K562 (cell line): ENCODE data around the gene TMEM260. TPM values are rescaled to one million over a fixed set of nuclear protein-coding genes. Genes with fewer than 3 reads are reported as not detected.

Source experiments
- ATAC-seq: fragments of 200-7000 bp; cut with Tn5 transposase; 3 replicates; pipeline ENCODE4 v1.9.1; 2020; ENCODE audit warnings: moderate library complexity
- BruUV-seq: library from RNA; stranded (reverse); fragments of 400-500 nt; replicated peaks from 2 replicates; lab custom pipeline; 2021; lab: Mats Ljungman, UMichigan
- CTCF ChIA-PET: fragments of 300-600 bp; formaldehyde crosslinking; extraction: SDS; loops from one replicate; lab custom pipeline; 2021; ENCODE audit warnings: low intra/inter-chr PET ratio; lab: Yijun Ruan, JAX
- POLR2A ChIA-PET: fragments of 300-600, 350-650 bp; sonication (Branson Sonifier 250); formaldehyde crosslinking; extraction: SDS; loops from one replicate; lab custom pipeline; 2021; ENCODE audit warnings: antibody characterized with exemption, inconsistent platforms; lab: Yijun Ruan, JAX
- DNase-seq, 4 experiments: peaks; one replicate each; pipeline versions ENCODE4 v3.0.0 to v3.0.0-alpha.2; 2011 to 2018; ENCODE audit warnings: low spot score in 3 of 4, mixed read lengths in 3 of 4; ENCODE audit errors: extremely low read depth in 1 of 4
- FAIRE-seq: peaks from 2 replicates; lab custom pipeline; 2011; peaks lifted over from hg19 to GRCh38; lab: Jason Lieb, UNC
- H2AFZ ChIP-seq: 2 replicates; pipeline ENCODE4 v1.6.0; 2011; ENCODE audit warnings: low read depth, low read length, control low read depth, inconsistent platforms
- H3K27ac ChIP-seq: fragments of 200-600 bp; 3 replicates; pipeline ENCODE4 v1.8.0; 2011; ENCODE audit warnings: low read depth, mild to moderate bottlenecking, control low read depth, inconsistent platforms, low read length, moderate library complexity, mixed read lengths; ENCODE audit errors: extremely low read depth
- H3K27me3 ChIP-seq, 2 experiments: fragments of 300-600 bp in 1 of 2; 2 replicates in 1 of 2; 3 replicates in 1 of 2; pipeline versions ENCODE4 v1.6.0 to v1.8.0; 2011; ENCODE audit warnings: inconsistent platforms in 2 of 2, low read length in 2 of 2, mild to moderate bottlenecking in 1 of 2, mixed read lengths in 1 of 2, moderate library complexity in 1 of 2; ENCODE audit not compliant: control insufficient read depth in 2 of 2, insufficient read depth in 2 of 2
- H3K36me3 ChIP-seq: fragments of 300-600 bp; 3 replicates; pipeline ENCODE4 v1.8.0; 2011; ENCODE audit warnings: mild to moderate bottlenecking, low read length, inconsistent platforms; ENCODE audit not compliant: control insufficient read depth, insufficient read depth
- H3K4me1 ChIP-seq, 2 experiments: fragments of 200-600 bp in 1 of 2; replicated peaks in 1 of 2; 2 replicates in 1 of 2; 3 replicates in 1 of 2; pipeline versions ENCODE4 v1.5.1 to v1.8.0; 2011; ENCODE audit warnings: inconsistent platforms in 2 of 2, low read length in 2 of 2, mild to moderate bottlenecking in 1 of 2, mixed read lengths in 1 of 2, moderate library complexity in 1 of 2; ENCODE audit not compliant: control insufficient read depth in 2 of 2, insufficient read depth in 2 of 2
- H3K4me2 ChIP-seq: 2 replicates; pipeline ENCODE4 v1.6.1; 2011; ENCODE audit warnings: low read length, control low read depth, inconsistent platforms, mixed read lengths; ENCODE audit not compliant: insufficient read depth
- H3K4me3 ChIP-seq: fragments of 200-600 bp; sonication (generic), shearing (Covaris generic); 2 replicates; pipeline ENCODE4 v1.5.1; 2016; ENCODE audit warnings: control low read depth, inconsistent platforms
- H3K79me2 ChIP-seq: fragments of 200-600 bp; 3 replicates; pipeline ENCODE4 v1.8.0; 2011; ENCODE audit warnings: low read length, inconsistent platforms; ENCODE audit not compliant: control insufficient read depth, insufficient read depth
- H3K9ac ChIP-seq, 2 experiments: 2 replicates each; pipeline versions ENCODE4 v1.6.0 to v1.6.1; 2011; ENCODE audit warnings: low read depth in 2 of 2, low read length in 2 of 2, control low read depth in 1 of 2, inconsistent platforms in 1 of 2, mild to moderate bottlenecking in 1 of 2, mixed read lengths in 1 of 2; ENCODE audit not compliant: insufficient read depth in 1 of 2
- H3K9me1 ChIP-seq: one replicate; pipeline ENCODE4 v1.6.0; 2011; ENCODE audit warnings: inconsistent platforms, mild to moderate bottlenecking, low read length, moderate library complexity; ENCODE audit not compliant: control insufficient read depth, insufficient read depth
- H3K9me3 ChIP-seq: replicated peaks from 2 replicates; pipeline ENCODE4 v1.5.1; 2011; ENCODE audit warnings: low read depth, low read length, inconsistent platforms; ENCODE audit not compliant: control insufficient read depth, insufficient read depth
- H4K20me1 ChIP-seq: replicated peaks from 2 replicates; pipeline ENCODE4 v1.6.1; 2011; ENCODE audit warnings: low read length, inconsistent platforms, mixed read lengths; ENCODE audit not compliant: control insufficient read depth, insufficient read depth
- BHLHE40 ChIP-seq: IDR thresholded peaks from 2 replicates; pipeline ENCODE4 v1.6.1; 2011; ENCODE audit warnings: low read length, improper control_type of control experiment
- CBX8 ChIP-seq: fragments of 200-600 bp; sonication (generic); IDR thresholded peaks from 2 replicates; pipeline ENCODE4 v1.6.1; 2012; ENCODE audit warnings: borderline replicate concordance, mixed run types, low read depth, mild to moderate bottlenecking, moderate library complexity, mixed read lengths, low read length, control low read depth, inconsistent platforms; ENCODE audit not compliant: poor library complexity, severe bottlenecking; ENCODE audit errors: extremely low read depth
- CCNT2 ChIP-seq: IDR thresholded peaks from 2 replicates; pipeline ENCODE4 v1.6.1; 2011; ENCODE audit warnings: borderline replicate concordance, low read depth, mild to moderate bottlenecking, moderate library complexity, mixed read lengths, low read length; ENCODE audit not compliant: insufficient read length; ENCODE audit errors: extremely low read depth
- ELF4 ChIP-seq: fragments of 450-650 bp; formaldehyde crosslinking; IDR thresholded peaks from 2 replicates; pipeline ENCODE4 v1.4.0; 2022; ENCODE audit warnings: missing genetic modification characterization
- FOXA1 ChIP-seq: fragments of 450-650 bp; IDR thresholded peaks from 2 replicates; pipeline ENCODE4 v1.6.1; 2016; ENCODE audit warnings: mild to moderate bottlenecking, borderline replicate concordance
- POLR2H ChIP-seq: IDR thresholded peaks from 2 replicates; pipeline ENCODE4 v1.6.1; 2016; ENCODE audit warnings: missing genetic modification characterization, low read depth, mild to moderate bottlenecking, control low read depth, missing compliant biosample characterization, moderate library complexity
- RFX1 ChIP-seq: fragments of 450-650 bp; IDR thresholded peaks from 2 replicates; pipeline ENCODE4 v1.6.1; 2016; ENCODE audit warnings: mild to moderate bottlenecking, moderate library complexity
- SIN3A ChIP-seq, 2 experiments: fragments of 150-350 bp in 1 of 2; IDR thresholded peaks; 2 replicates each; pipeline ENCODE4 v1.6.1; 2011 to 2016; ENCODE audit warnings: borderline replicate concordance in 2 of 2, low read depth in 2 of 2, low read length in 2 of 2, mild to moderate bottlenecking in 2 of 2, moderate library complexity in 2 of 2; ENCODE audit not compliant: control insufficient read depth in 1 of 2
- SMARCE1 ChIP-seq: fragments of 450-650 bp; IDR thresholded peaks from 2 replicates; pipeline ENCODE4 v1.7.1; 2016; ENCODE audit warnings: mild to moderate bottlenecking
- SNRNP70 ChIP-seq: fragments of 200-400 bp; formaldehyde crosslinking; optimal IDR thresholded peaks from 2 replicates; pipeline ENCODE3; 2017; ENCODE audit warnings: low read depth, low read length
- TCF3 ChIP-seq: sonication (generic); formaldehyde crosslinking; IDR thresholded peaks from 2 replicates; pipeline ENCODE4 v1.4.0; 2020; ENCODE audit warnings: mild to moderate bottlenecking, missing genetic modification reagents
- ZNF212 ChIP-seq: fragments of 450-650 bp; formaldehyde crosslinking; IDR thresholded peaks from 2 replicates; pipeline ENCODE4 v1.4.0; 2020; ENCODE audit warnings: mild to moderate bottlenecking
- WGBS: fragments of 100-300 bp; shearing (Covaris generic); methylation state at CpG from one replicate; pipeline ENCODE4 v1.1.6; 2016; ENCODE audit warnings: low coverage, mixed read lengths; ENCODE audit not compliant: insufficient coverage; ENCODE audit errors: missing lambda C conversion rate; 5-methylcytosine and 5-hydroxymethylcytosine counted together
- in situ Hi-C: fragments of 300-500 bp; cut with MboI; formaldehyde crosslinking; loops from 4 replicates; pipeline ENCODE4 v1.15.0; 2018; ENCODE audit warnings: inconsistent platforms, mixed read lengths
- intact Hi-C: fragments of 100-400 bp; cut with micrococcal nuclease; formaldehyde crosslinking; loops from 2 replicates; pipeline ENCODE4 v1.14.2; 2022
- polyA plus RNA-seq, 8 experiments: library from polyadenylated mRNA; depleted of rRNA in 4 of 8; stranded (reverse) in 5 of 8; unstranded in 3 of 8; fragments of >200 nt; fragmentation: Nextera tagmentation in 2 of 8; fragmentation: Illumina TruSeq in 1 of 8; extraction: Ambion mirVana in 2 of 8; extraction: Trizol in 1 of 8; gene quantifications; 2 replicates each; pipeline versions ENCODE4 v1.2.1 to v1.2.3, GENCODE V29; 2011 to 2014; ENCODE audit warnings: inconsistent platforms in 1 of 8, missing spikeins in 1 of 8
- total RNA-seq, 7 experiments: library from RNA; depleted of rRNA in 6 of 7; stranded (reverse); fragments of >200 nt in 6 of 7; fragmentation: Illumina TruSeq in 2 of 7; extraction: Trizol in 2 of 7; gene quantifications; 2 replicates each; pipeline versions ENCODE4 v1.2.1 to v1.2.3, GENCODE V29; 2011 to 2021; ENCODE audit warnings: low replicate concordance in 1 of 7
- TF ChIP-seq, protein P1 (sequence below): sonication (generic); formaldehyde crosslinking; IDR thresholded peaks from 2 replicates; pipeline ENCODE4 v1.8.1; 2023; ENCODE audit warnings: mild to moderate bottlenecking, missing genetic modification reagents
- TF ChIP-seq, protein P2 (sequence below): sonication (generic); formaldehyde crosslinking; IDR thresholded peaks from 2 replicates; pipeline ENCODE4 v1.8.1; 2022; ENCODE audit warnings: missing genetic modification reagents

Gene TMEM260
- total and polyA plus RNA-seq, 9 of the 15 experiments (the other 6 are each of a cell fraction or from before 2014, with no cell fraction given) = 2.2 to 9.4 (median 6.0) TPM

DNA sequence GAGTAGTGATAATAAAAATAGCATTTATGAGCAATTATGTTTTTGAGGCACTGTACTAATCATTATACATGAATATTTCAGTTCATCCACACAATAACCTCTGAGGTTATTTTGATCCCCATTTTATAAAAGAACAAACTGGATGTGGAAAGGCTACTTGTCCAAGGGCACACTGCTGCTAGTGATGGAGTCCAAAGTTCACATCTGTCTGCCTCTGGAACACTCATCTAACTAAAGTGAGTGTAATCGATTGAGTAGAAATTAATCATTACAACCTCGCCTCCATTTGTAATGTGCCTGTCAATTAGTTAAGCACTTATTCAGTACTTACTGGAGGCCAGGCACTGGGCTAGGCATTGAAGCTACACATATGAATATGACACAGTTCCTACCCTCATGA is 55.4 kb downstream of the TMEM260 start:
- no peaks in the 10 kb centered on the region for H3K79me2 ChIP-seq
- H3K9me1 ChIP-seq = no peaks in the 10 kb centered on the region
- no peak for FAIRE-seq
- intact Hi-C loops = no loop called here
- H3K9ac ChIP-seq = no peak overlapping the region
- in situ Hi-C loops = no loop called here
- 94% methylated on average over 2 of the region's 2 CpGs for WGBS
- peaks cover 45% of the 10 kb centered on the region; the same call in 2 of the 3 replicates for H3K36me3 ChIP-seq
- H4K20me1 ChIP-seq = no peaks in the 10 kb centered on the region
- BruUV-seq = no TSS peak
- H3K4me2 ChIP-seq = no peak overlapping the region
- TF ChIP-seq BHLHE40 = no peak
- TF ChIP-seq RFX1 = no peak
- no peak for TF ChIP-seq SNRNP70
- TF ChIP-seq CCNT2 = no peak
- no peak for TF ChIP-seq ZNF212 (CRISPR knock-in tag)
- TF ChIP-seq ELF4 (CRISPR knock-in tag) = no peak
- TF ChIP-seq SMARCE1 = no peak
- no peak for TF ChIP-seq TCF3
- TF ChIP-seq, protein P1, sequence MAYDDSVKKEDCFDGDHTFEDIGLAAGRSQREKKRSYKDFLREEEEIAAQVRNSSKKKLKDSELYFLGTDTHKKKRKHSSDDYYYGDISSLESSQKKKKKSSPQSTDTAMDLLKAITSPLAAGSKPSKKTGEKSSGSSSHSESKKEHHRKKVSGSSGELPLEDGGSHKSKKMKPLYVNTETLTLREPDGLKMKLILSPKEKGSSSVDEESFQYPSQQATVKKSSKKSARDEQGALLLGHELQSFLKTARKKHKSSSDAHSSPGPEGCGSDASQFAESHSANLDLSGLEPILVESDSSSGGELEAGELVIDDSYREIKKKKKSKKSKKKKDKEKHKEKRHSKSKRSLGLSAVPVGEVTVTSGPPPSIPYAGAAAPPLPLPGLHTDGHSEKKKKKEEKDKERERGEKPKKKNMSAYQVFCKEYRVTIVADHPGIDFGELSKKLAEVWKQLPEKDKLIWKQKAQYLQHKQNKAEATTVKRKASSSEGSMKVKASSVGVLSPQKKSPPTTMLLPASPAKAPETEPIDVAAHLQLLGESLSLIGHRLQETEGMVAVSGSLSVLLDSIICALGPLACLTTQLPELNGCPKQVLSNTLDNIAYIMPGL (CRISPR knock-in tag) = no peak
- TF ChIP-seq FOXA1 = no peak
- no peak for TF ChIP-seq SIN3A (IDR thresholded peaks at IDR 0.05; ENCODE audit: borderline replicate concordance in 2 of 2, control insufficient read depth in 1 of 2, low read depth in 2 of 2, low read length in 2 of 2)
- TF ChIP-seq, protein P2, sequence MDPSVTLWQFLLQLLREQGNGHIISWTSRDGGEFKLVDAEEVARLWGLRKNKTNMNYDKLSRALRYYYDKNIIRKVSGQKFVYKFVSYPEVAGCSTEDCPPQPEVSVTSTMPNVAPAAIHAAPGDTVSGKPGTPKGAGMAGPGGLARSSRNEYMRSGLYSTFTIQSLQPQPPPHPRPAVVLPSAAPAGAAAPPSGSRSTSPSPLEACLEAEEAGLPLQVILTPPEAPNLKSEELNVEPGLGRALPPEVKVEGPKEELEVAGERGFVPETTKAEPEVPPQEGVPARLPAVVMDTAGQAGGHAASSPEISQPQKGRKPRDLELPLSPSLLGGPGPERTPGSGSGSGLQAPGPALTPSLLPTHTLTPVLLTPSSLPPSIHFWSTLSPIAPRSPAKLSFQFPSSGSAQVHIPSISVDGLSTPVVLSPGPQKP (CRISPR knock-in tag) = no peak
- no peak for TF ChIP-seq CBX8
- no peak for TF ChIP-seq POLR2H (tag)
- ChIA-PET POLR2A (no interaction called here), CTCF (no interaction called here)
- no peak for ATAC-seq
- H2AFZ ChIP-seq = no peak overlapping the region
- H3K4me1 ChIP-seq = no peaks in the 10 kb centered on the region
- no peak overlapping the region for H3K27ac ChIP-seq
- DNase-seq = no peak
- H3K4me3 ChIP-seq = no peak overlapping the region
- no peaks in the 10 kb centered on the region for H3K9me3 ChIP-seq
- H3K27me3 ChIP-seq = no peaks in the 10 kb centered on the region
